AG08395 (cell line): ENCODE data around the gene PTS.

Experiments used
- DNase-seq: peaks from one replicate; pipeline ENCODE4 v3.0.0; 2012; ENCODE audit warnings: mixed read lengths, low spot score

Gene PTS

GRCh38 chr11:112222303-112222702, 3.9 kb upstream of the PTS start:
- DNase-seq = no peak

DNA sequence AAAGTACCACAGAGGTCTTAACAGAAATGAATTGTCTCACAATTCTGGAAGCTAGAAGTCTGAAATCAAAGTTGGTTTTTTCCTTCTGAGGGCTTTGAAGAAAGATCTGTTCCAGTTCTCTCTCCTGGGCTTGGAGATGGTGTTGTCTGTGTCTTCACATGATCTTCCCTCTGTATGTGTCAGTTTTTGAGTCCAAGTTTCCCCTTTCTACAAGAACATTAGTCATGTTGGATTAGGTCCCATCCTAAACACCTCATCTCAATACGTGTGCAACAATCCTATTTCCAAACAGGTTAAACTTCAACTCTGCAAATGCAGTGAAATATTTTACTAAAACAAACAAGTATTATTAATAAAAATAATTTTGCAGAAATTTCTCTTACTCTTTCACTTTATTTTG, 3.1 kb upstream of the PTS start:
- no peak for DNase-seq

DNA sequence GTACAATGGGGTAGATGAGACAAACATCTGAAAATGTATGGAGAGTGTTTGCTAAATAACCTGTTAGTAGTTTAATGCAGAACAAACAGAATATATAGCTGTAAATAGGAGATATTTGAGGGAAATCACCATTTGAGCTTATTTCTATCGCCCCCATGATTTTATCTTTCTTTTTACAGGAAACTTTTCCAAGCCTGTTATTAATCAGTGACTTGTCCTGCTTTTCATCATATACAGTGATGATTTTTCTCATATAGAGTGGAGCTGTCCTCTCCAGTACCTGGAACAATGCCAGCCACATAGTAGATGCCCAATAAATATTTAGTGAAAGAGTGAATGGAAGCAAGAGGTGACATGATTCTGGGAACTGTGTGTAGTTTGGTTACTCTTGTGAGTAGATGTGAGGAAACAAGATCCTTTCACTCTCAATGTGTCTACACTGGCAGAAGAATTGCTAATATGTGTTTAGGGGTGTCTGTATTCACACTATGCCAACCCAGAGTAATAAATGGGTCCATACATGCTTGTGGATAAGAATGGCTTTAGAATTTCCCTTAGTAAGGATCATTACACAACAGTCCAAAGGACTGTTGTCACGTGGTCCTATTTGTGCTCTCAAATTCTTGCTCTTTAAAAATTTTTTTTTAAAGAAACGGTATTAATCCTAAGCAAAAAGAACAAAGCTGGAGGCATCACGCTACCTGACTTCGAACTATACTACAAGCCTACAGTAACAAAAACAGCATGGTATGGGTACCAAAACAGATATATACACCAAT, 2.3 kb upstream of the PTS start:
- no peak for DNase-seq

- DNase-seq = no peak
Measured at GRCh38 chr11:112225753-112226061, 521 bp upstream of the PTS start.

DNA sequence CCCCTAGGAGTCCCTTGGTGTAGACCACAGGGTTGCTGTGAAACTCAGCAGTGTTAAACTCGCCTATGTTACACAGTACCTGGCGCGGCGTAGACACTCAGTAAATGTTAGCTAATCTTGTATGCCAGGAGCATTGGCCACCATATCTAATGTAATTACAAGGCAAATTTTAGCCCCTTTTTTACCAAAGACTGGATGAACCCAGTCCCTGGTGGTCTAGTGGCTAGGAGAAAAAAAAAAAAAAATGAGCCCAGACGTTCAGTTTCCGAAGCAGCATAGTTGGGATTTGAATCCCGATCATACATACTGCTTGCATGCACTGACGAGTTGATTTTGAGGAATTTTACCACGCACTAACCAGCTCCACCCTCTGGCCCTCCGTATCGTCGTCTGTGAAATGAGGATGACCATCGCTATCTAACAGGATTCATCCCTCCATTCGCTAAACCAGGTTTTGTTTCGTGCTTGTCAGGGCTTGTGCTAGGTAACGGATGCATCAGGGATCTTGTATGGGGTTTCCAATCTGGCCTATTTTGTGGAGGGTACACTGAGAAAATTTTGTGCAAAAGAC, 688 bp downstream of the PTS start:
- peak; percentile 32 for DNase-seq

- DNase-seq = no peak
Measured at GRCh38 chr11:112227471-112227870, 1.2 kb downstream of the PTS start.

DNA sequence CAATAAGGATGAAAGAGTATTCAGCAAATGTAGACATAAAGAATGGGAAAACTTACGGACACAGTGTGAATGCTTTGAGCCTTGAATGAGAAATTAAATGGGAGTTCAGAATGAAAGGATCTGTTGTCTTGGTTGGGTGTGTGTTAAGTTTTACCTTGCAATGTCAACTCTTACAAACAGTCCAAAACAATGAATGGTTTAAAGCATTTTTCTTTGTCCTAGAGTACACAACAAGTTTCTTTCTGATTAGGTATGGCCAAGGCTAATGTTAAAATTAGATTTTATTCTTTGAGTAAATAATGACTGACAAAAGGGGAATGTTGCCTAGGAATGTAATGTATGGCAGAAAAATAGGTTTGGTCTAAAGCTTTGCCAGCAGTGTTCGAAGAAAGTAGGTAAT, 2.5 kb downstream of the PTS start:
- no peak for DNase-seq

GRCh38 chr11:112229159-112229558, 2.9 kb downstream of the PTS start:
- no peak for DNase-seq

- DNase-seq = peak; percentile 79
Measured at GRCh38 chr11:112229746-112230433, 3.7 kb downstream of the PTS start.

GRCh38 chr11:112231952-112232351, 5.7 kb downstream of the PTS start:
- no peak for DNase-seq

- no peak for DNase-seq
Measured at GRCh38 chr11:112235750-112236390, 9.6 kb downstream of the PTS start.

DNA sequence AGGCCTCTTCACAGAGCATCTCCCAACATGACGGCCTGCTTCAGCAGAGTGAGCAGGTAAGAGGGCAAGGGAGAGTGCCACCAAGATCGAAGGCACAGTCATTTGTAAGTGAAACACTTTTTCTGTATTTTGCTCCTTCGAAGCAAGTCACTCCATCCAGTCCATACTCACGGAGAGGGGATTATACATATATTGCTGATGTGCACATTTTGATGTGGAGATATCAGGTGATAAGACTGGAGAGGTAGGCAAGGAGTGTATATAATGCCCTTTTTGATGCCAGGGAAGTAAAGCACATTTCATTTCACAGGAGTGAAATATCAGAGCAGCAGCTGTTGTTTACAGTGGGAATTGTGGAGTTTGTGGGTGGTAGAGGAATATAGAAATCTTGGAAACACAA, 11.2 kb downstream of the PTS start:
- no peak for DNase-seq

- no peak for DNase-seq
Measured at GRCh38 chr11:112238041-112238440, 11.8 kb downstream of the PTS start.

GRCh38 chr11:112241486-112241885, 15.3 kb downstream of the PTS start:
- peak; percentile 41 for DNase-seq

DNA sequence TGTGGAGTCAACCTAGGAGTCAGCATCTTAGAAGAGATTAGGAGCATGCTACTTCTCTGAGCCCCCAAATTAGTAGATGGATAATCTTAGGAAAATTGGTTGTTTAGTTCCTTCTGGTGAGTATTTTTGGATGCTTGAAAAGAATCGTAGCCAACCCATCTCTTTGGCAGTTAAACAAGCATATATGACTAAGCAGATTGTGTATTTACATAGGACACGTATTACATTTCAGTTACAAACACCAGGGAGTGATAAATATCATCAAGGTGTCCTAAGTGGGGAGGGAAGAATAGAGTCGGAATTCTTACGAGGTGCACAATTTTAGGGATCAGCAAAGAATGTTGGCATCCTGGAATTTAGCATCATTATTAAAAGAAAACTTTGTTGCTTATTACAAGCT, 21.0 kb downstream of the PTS start:
- DNase-seq = no peak

- no peak for DNase-seq
Measured at GRCh38 chr11:112248201-112248600, 22.0 kb downstream of the PTS start.

- no peak for DNase-seq
Measured at GRCh38 chr11:112249871-112250610, 23.8 kb downstream of the PTS start.

GRCh38 chr11:112253605-112254242, 27.5 kb downstream of the PTS start:
- no peak for DNase-seq

DNA sequence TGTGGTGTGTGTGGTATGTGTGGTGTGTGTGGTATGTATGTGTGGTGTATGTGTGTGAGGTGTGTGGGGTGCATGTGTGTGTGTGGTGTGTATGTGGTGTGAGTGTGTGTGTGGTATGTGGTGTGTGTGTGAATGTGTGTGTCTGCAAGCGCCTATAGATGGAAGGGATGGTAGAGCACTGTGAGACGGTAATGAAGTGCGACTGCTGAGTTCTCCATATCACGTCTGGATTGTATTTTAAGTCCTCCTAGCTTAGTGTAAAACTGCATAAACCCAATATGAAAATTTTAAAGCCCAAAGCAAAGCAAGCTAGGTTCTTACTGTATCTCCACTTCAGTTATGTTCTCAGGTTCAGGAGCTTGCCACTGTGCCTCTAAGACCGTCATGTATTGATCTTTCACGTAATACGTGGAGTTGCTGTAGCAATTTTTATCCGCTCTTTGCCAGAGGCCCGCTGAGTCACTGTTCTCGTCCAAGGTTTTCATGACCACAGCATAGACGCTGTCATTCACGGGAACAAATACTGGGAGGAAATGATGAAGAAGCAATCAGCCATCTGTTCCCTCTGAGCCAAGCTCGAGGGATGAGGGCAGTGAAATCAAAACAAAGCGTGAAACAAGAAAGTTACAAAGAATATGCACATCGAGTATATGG, 29.0 kb downstream of the PTS start:
- DNase-seq = peak; percentile 37

DNA sequence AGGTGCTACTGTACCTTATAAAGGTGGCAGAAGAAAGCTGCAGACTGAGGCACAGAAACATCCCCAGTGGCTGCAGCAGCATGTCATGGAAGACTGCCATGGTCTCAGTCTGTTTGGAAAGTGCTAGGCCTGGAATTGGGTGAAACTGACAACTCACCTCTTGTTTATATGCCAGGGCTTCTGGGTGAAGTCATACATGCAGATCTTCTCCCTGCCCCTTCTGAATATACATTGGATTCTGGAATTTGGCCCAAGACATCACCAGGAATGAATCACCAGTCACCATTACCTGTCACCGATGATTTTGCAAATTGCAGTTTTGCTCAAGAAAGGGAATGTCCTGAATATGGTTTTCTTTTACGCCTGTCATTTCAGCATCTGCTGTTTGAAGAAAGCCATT, 34.3 kb downstream of the PTS start, which contains the start of gene PLET1:
Gene PLET1, minus strand, starts transcription at position 371 of the 400 bp plus-strand sequence. Its CDS starts 271 bp downstream, at position 100.
- DNase-seq = no peak
